ENCODE measurements around the gene RIN3. TPM values are rescaled to one million over a fixed set of nuclear protein-coding genes. Genes with fewer than 3 reads are reported as not detected.

RIN3 gene
- total RNA-seq, 1 donor from 2014 or later = 12.7 TPM

DNA sequence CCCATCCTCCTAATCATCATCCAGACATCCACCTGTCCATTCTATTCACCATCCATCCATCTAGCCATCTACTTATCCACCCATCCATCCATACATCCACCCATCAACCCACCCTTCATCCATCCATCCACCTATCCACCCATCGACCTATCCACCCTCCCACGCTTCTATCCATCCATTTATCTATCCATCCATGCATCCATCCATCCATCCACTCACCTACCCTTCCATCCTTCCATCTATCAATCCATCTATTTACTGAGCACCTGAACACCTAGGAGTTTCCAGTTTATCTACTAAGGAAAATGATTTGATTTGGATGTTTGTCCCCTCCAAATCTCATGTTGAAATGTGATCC is 7.5 kb downstream of the RIN3 start:
- no peak overlapping the region for H3K4me3 Mint-ChIP-seq
- H3K36me3 Mint-ChIP-seq (ENCODE audit: low read depth) = peaks cover 3% of the 10 kb centered on the region
- no peak overlapping the region for H3K27ac Mint-ChIP-seq (ENCODE audit: unreplicated experiment)
- H3K4me1 Mint-ChIP-seq = no peaks in the 10 kb centered on the region
- no peaks in the 10 kb centered on the region for H3K9me3 Mint-ChIP-seq
- DNase-seq (ENCODE audit: low read depth, low spot score) = no peak
- H3K27me3 Mint-ChIP-seq (ENCODE audit: low read depth) = no peaks in the 10 kb centered on the region
- TF ChIP-seq, protein P1, sequence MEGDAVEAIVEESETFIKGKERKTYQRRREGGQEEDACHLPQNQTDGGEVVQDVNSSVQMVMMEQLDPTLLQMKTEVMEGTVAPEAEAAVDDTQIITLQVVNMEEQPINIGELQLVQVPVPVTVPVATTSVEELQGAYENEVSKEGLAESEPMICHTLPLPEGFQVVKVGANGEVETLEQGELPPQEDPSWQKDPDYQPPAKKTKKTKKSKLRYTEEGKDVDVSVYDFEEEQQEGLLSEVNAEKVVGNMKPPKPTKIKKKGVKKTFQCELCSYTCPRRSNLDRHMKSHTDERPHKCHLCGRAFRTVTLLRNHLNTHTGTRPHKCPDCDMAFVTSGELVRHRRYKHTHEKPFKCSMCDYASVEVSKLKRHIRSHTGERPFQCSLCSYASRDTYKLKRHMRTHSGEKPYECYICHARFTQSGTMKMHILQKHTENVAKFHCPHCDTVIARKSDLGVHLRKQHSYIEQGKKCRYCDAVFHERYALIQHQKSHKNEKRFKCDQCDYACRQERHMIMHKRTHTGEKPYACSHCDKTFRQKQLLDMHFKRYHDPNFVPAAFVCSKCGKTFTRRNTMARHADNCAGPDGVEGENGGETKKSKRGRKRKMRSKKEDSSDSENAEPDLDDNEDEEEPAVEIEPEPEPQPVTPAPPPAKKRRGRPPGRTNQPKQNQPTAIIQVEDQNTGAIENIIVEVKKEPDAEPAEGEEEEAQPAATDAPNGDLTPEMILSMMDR (conservative IDR thresholded peaks at IDR 0.05) = no peak

DNA sequence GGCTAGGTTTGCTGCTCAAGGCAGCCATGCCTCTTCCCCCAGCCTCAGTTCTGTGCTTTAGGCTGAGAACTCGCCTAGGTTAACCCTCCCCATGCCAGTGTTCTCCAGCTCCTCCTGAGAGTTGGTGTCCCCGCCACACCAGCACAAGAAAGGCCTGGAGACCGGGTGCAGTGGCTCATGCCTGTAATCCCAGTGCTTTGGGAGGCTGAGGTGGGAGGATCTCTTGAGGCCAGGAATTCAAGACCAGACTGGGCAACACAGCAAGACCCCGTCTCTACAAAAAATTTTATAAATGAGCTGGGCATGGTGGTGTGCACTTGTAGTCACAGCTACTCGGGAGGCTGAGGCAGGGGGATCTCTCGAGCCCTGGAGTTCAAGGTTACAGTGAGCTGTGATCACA is 10.2 kb downstream of the RIN3 start:
- DNase-seq (ENCODE audit: low read depth, low spot score) = no peak
- H3K4me1 Mint-ChIP-seq = no peaks in the 10 kb centered on the region
- TF ChIP-seq, protein P1 (conservative IDR thresholded peaks at IDR 0.05) = no peak
- H3K36me3 Mint-ChIP-seq (ENCODE audit: low read depth) = peaks cover 3% of the 10 kb centered on the region
- no peaks in the 10 kb centered on the region for H3K9me3 Mint-ChIP-seq
- H3K27me3 Mint-ChIP-seq (ENCODE audit: low read depth) = no peaks in the 10 kb centered on the region
- peak overlapping the region; percentile 19 for H3K27ac Mint-ChIP-seq (ENCODE audit: unreplicated experiment)
- no peak overlapping the region for H3K4me3 Mint-ChIP-seq

DNA sequence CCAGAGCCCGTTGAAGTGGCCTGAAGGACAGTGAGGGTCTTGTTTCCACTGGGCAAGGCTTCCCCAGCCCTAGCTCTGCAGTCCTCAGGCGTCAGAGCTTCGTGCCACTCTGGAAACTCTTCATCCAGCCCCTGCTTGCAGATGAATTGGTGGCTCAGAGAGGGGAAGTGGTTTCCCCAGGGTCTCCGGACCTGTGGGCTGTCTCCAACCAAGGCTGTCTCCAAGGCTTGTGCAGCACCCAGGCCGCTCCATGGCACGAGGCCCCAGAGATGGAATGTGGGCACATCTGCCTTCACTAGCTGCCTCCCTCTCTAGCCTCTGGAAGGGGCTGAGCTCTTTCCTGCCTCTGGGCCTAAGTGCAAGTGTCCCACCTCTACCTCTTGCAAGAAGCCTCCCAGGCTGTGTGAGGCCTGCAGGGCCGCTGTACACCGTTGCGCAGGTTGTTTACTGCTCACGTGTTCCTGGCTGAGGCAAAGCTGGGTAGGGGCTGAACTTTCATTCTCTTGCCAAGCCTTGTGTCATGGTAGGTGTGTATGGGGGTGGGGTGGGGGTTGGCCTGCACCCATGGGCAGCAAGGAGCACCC is 11.1 kb downstream of the RIN3 start:
- Mint-ChIP-seq H3K4me3 (no peak overlapping the region), H3K9me3 (no peaks in the 10 kb centered on the region), H3K27me3 (ENCODE audit: low read depth) (no peaks in the 10 kb centered on the region), H3K27ac (ENCODE audit: unreplicated experiment) (no peak overlapping the region), H3K36me3 (ENCODE audit: low read depth) (peaks cover 3% of the 10 kb centered on the region), H3K4me1 (no peaks in the 10 kb centered on the region)
- TF ChIP-seq, protein P1 (conservative IDR thresholded peaks at IDR 0.05) = no peak
- DNase-seq (ENCODE audit: low read depth, low spot score) = no peak

DNA sequence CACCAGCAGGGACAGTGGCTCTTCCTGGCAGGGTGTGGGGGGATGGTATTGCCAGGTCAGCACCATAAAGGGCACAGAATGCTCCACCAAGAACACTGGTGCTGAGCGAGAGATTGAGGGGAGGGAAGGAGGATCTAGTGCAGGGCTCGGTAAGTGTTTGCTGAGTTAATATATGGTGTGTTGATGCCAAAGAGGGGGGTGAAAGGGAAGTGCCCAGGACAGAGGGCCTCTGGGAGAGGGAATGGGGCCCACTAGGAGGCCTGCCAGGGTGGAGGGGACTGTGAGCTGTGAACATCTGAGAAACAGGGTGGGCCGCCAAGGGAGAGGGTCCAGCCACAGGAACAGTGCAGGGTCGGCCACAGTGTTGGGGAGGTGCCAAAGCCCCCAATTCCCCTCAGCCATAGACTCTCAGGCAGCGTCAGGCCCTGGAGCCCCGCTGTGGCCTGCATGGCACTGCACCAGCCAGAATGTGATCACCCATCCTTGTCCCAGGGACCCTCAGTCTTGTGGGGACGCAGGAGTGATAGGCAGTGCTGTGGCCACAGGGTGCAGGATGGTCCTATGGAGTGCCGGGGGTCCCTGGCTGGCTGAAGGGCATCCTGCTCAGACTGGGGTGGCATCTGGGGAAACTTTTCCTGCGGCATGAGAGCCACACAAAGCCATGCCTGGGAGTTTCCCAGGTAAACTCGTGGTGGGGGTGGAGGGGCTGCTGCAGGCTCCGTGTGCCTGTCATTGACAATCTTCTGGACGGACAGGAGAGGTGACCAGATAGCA is 11.9 kb downstream of the RIN3 start:
- H3K4me3 Mint-ChIP-seq = no peak overlapping the region
- no peaks in the 10 kb centered on the region for H3K27me3 Mint-ChIP-seq (ENCODE audit: low read depth)
- H3K9me3 Mint-ChIP-seq = no peaks in the 10 kb centered on the region
- TF ChIP-seq, protein P1 (conservative IDR thresholded peaks at IDR 0.05) = no peak
- H3K4me1 Mint-ChIP-seq = no peaks in the 10 kb centered on the region
- H3K27ac Mint-ChIP-seq (ENCODE audit: unreplicated experiment) = peak overlapping the region; percentile 19
- peaks cover 3% of the 10 kb centered on the region for H3K36me3 Mint-ChIP-seq (ENCODE audit: low read depth)
- DNase-seq (ENCODE audit: low read depth, low spot score) = no peak

DNA sequence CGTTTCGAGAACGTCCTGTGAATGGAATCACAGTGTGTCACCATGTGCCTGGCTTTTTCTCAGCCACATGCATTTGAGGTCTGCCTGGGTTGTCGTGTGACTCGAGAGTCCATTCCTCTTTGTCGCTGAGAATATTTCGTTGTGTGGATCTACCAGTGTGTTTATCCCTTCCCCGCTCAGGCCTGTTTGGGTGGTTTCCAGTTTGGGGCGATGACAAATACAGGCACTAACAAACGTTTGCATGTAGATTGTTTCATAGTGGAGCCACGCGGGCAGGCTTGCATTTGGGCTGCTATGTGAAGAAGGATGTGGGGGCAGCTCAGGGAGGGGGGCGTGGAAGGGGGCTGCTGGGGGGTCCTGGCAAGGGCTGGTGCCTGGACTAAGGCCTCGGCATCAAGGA is 14.1 kb downstream of the RIN3 start:
- Mint-ChIP-seq H3K4me3 (no peak overlapping the region), H3K9me3 (no peaks in the 10 kb centered on the region), H3K27me3 (ENCODE audit: low read depth) (no peaks in the 10 kb centered on the region), H3K36me3 (ENCODE audit: low read depth) (no peaks in the 10 kb centered on the region), H3K4me1 (no peaks in the 10 kb centered on the region), H3K27ac (ENCODE audit: unreplicated experiment) (no peak overlapping the region)
- TF ChIP-seq, protein P1 (conservative IDR thresholded peaks at IDR 0.05) = no peak
- DNase-seq (ENCODE audit: low read depth, low spot score) = no peak

Measured in neural crest cell (in vitro differentiated cells).